ENCODE results near the gene CLTC.

The CLTC gene

DNA sequence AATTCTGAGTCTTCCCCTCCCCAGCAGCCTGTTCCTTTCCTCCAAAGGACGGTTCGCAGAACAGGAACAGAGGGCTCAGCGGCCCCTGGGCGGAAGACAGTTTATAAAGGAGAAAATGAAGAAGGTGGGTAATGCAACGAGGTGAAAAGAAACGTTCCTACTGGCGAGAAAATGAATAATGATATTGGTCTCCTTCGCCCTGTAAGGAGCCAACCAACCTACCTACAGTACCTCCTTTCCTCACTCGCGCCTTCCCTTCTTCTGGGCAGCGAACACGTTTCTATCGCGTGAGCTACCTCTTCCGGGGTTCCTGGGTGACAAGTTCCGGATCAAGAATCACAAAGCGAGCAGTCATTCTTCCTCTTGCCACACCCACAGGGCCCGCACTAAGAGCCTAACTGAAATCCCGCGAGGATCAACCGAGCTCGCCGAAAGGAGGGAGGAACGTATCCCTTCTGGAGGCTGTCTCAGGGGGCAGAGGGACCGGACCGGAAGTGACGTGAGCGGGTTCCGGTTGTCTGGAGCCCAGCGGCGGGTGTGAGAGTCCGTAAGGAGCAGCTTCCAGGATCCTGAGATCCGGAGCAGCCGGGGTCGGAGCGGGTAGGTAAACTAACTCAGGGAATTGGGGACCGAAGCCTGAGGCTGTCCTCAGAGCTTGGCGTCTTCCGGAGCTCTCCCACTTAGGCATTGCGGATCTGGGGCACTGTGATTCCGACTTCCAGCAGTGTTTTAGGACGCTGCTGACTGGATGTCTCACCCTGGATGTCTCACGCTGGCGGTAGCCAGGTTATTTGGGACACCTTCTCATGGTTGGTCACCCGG, 87.7 kb downstream of the CLTC start, which contains the start of the genes PTRH2 and VMP1:
PTRH2 (minus strand) TSS at position 282 of the 822 bp plus-strand sequence. CDS start 9,452 bp downstream, outside the sequence.
VMP1 (plus strand) TSS at position 506 of the 822 bp plus-strand sequence. CDS start 23,793 bp downstream, outside the sequence.
- Histone ChIP-seq H3K4me1 (ENCODE audit: insufficient read depth, low read length, poor library complexity, severe bottlenecking) (peaks cover 58% of the 10 kb centered on the region), H3K27me3 (ENCODE audit: insufficient read depth, low read length, poor library complexity, severe bottlenecking) (peaks cover 3% of the 10 kb centered on the region), H3K4me3 (ENCODE audit: low read length, poor library complexity, severe bottlenecking) (peak within 1 kb of the TSS; percentile 91), H4K20me1 (ENCODE audit: insufficient read depth, low read length, poor library complexity, severe bottlenecking) (peaks cover 61% of the 10 kb centered on the region), H3K79me2 (ENCODE audit: insufficient read depth, low read length) (peaks cover 97% of the 10 kb centered on the region), H2AFZ (ENCODE audit: low read length) (peak within 1 kb of the TSS; percentile 73), H3K9me3 (ENCODE audit: insufficient read depth, low read depth, low read length) (no peaks in the 10 kb centered on the region), H3K9me2 (replicated peaks; ENCODE audit: low read depth, low read length) (no peaks in the 10 kb centered on the region), H3K36me3 (ENCODE audit: insufficient read depth, low read length) (no peaks in the 10 kb centered on the region), H3K9ac (ENCODE audit: low read depth, low read length, poor library complexity, severe bottlenecking) (peak within 1 kb of the TSS; percentile 85), H3F3A (ENCODE audit: low read depth) (no peaks in the 10 kb centered on the region), H3K4me2 (ENCODE audit: low read depth, low read length, poor library complexity, severe bottlenecking) (peak within 1 kb of the TSS; percentile 99)
- TF ChIP-seq EZH2phosphoT487 (IDR thresholded peaks at IDR 0.05; ENCODE audit: borderline replicate concordance): no peak
- TF ChIP-seq, protein P1, sequence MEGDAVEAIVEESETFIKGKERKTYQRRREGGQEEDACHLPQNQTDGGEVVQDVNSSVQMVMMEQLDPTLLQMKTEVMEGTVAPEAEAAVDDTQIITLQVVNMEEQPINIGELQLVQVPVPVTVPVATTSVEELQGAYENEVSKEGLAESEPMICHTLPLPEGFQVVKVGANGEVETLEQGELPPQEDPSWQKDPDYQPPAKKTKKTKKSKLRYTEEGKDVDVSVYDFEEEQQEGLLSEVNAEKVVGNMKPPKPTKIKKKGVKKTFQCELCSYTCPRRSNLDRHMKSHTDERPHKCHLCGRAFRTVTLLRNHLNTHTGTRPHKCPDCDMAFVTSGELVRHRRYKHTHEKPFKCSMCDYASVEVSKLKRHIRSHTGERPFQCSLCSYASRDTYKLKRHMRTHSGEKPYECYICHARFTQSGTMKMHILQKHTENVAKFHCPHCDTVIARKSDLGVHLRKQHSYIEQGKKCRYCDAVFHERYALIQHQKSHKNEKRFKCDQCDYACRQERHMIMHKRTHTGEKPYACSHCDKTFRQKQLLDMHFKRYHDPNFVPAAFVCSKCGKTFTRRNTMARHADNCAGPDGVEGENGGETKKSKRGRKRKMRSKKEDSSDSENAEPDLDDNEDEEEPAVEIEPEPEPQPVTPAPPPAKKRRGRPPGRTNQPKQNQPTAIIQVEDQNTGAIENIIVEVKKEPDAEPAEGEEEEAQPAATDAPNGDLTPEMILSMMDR (conservative IDR thresholded peaks at IDR 0.05; ENCODE audit: low read length): no peak

DNA sequence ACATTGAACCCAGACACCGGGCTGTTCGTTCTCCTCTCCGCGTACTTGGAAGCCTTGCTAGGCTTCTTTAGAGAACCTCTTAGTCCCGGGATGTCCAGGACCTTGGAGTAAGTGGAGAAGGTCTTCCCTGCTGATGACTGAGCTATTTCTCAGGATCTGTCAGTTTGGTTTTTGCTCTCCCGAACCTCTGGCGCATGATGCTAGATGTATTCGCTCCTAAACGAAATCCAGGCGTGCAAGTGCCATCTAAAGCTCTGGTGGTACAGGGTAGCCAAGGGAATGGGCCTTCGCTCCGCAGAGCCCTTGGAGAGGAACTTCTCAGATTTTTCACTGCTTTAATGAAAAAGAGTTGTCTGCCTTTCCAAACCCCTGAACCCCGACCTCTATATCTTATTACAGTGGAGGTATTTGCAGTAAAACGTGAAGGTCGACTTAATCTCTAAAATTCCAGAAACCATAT, 88.3 kb downstream of the CLTC start:
- H3K4me1 ChIP-seq (ENCODE audit: insufficient read depth, low read length, poor library complexity, severe bottlenecking): peaks cover 64% of the 10 kb centered on the region
- H3K79me2 ChIP-seq (ENCODE audit: insufficient read depth, low read length): peaks cover 97% of the 10 kb centered on the region
- H3K4me2 ChIP-seq (ENCODE audit: low read depth, low read length, poor library complexity, severe bottlenecking): peak overlapping the region; percentile 94
- no peak for TF ChIP-seq EZH2phosphoT487 (IDR thresholded peaks at IDR 0.05; ENCODE audit: borderline replicate concordance)
- TF ChIP-seq, protein P1 (conservative IDR thresholded peaks at IDR 0.05; ENCODE audit: low read length): no peak
- H2AFZ ChIP-seq (ENCODE audit: low read length): peak overlapping the region; percentile 73
- peaks cover 3% of the 10 kb centered on the region for H3K27me3 ChIP-seq (ENCODE audit: insufficient read depth, low read length, poor library complexity, severe bottlenecking)
- no peaks in the 10 kb centered on the region for H3K9me2 ChIP-seq (replicated peaks; ENCODE audit: low read depth, low read length)
- H4K20me1 ChIP-seq (ENCODE audit: insufficient read depth, low read length, poor library complexity, severe bottlenecking): peaks cover 55% of the 10 kb centered on the region
- H3K36me3 ChIP-seq (ENCODE audit: insufficient read depth, low read length): no peaks in the 10 kb centered on the region
- peak overlapping the region; percentile 91 for H3K4me3 ChIP-seq (ENCODE audit: low read length, poor library complexity, severe bottlenecking)
- H3F3A ChIP-seq (ENCODE audit: low read depth): no peaks in the 10 kb centered on the region
- peak overlapping the region; percentile 85 for H3K9ac ChIP-seq (ENCODE audit: low read depth, low read length, poor library complexity, severe bottlenecking)
- H3K9me3 ChIP-seq (ENCODE audit: insufficient read depth, low read depth, low read length): no peaks in the 10 kb centered on the region

DNA sequence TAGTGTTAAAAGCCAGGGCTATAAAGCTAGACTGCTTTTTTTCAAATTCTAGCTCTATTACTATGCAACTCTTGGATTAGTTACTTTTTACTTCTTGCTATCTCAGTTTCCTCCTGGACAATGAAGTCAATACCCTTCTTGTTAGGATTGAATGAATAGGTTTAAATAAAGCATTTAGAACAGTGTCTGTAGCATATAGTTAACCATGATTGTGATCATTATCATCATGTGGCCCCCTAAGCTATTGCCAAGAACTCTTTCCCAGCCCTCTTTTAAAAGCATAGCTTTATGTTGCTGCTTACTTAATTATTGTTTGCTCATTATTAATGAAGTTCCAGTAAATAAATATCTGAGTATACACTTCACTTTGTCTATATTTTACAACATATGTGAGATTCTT, 92.2 kb downstream of the CLTC start:
- no peaks in the 10 kb centered on the region for H3K9me2 ChIP-seq (replicated peaks; ENCODE audit: low read depth, low read length)
- no peaks in the 10 kb centered on the region for H3K36me3 ChIP-seq (ENCODE audit: insufficient read depth, low read length)
- H3K27me3 ChIP-seq (ENCODE audit: insufficient read depth, low read length, poor library complexity, severe bottlenecking): peaks cover under 1% of the 10 kb centered on the region
- H3K4me3 ChIP-seq (ENCODE audit: low read length, poor library complexity, severe bottlenecking): peak overlapping the region; percentile 19
- H3K9ac ChIP-seq (ENCODE audit: low read depth, low read length, poor library complexity, severe bottlenecking): no peak overlapping the region
- H3K79me2 ChIP-seq (ENCODE audit: insufficient read depth, low read length): peaks cover 89% of the 10 kb centered on the region
- no peaks in the 10 kb centered on the region for H3F3A ChIP-seq (ENCODE audit: low read depth)
- TF ChIP-seq, protein P1 (conservative IDR thresholded peaks at IDR 0.05; ENCODE audit: low read length): no peak
- no peak for TF ChIP-seq EZH2phosphoT487 (IDR thresholded peaks at IDR 0.05; ENCODE audit: borderline replicate concordance)
- no peaks in the 10 kb centered on the region for H3K9me3 ChIP-seq (ENCODE audit: insufficient read depth, low read depth, low read length)
- H2AFZ ChIP-seq (ENCODE audit: low read length): no peak overlapping the region
- peaks cover 34% of the 10 kb centered on the region for H4K20me1 ChIP-seq (ENCODE audit: insufficient read depth, low read length, poor library complexity, severe bottlenecking)
- H3K4me1 ChIP-seq (ENCODE audit: insufficient read depth, low read length, poor library complexity, severe bottlenecking): peaks cover 39% of the 10 kb centered on the region
- peak overlapping the region; percentile 60 for H3K4me2 ChIP-seq (ENCODE audit: low read depth, low read length, poor library complexity, severe bottlenecking)

Data from Loucy (cell line).